RWPE1 (cell line): ENCODE results near the gene NPFFR2.
"Not testable (repeated sequence)": the region's sequence is repeated elsewhere in the genome, so short reads cannot be mapped to it uniquely, and the experiment has no call there.

Source experiments
- CTCF ChIA-PET: fragments of 350-600 bp; sonication (Branson Sonifier 250); formaldehyde crosslinking; extraction: SDS; loops from one replicate; lab custom pipeline; 2021; lab: Yijun Ruan, JAX
- POLR2A ChIA-PET: fragments of 400-600 bp; formaldehyde crosslinking; extraction: SDS; loops from one replicate; lab custom pipeline; 2020; ENCODE audit warnings: antibody characterized with exemption; ENCODE audit not compliant: low non-redundant PET; lab: Yijun Ruan, JAX
- DNase-seq: peaks from one replicate; pipeline ENCODE4 v3.0.0; 2012; ENCODE audit warnings: low spot score
- H3K27ac ChIP-seq: fragments of 450-650 bp; 2 replicates; pipeline ENCODE4 v1.5.1; 2017
- CTCF ChIP-seq: fragments of 450-650 bp; conservative IDR thresholded peaks from 2 replicates; pipeline ENCODE4 v1.5.1; 2017; ENCODE audit warnings: low read depth, mild to moderate bottlenecking

NPFFR2 gene

GRCh38 chr4:72128741-72129140 lies 96.9 kb downstream of the NPFFR2 start:
- no peak overlapping the region for H3K27ac ChIP-seq
- CTCF ChIA-PET: no interaction called here
- POLR2A ChIA-PET: no interaction called here
- no peak for DNase-seq
- no peak for TF ChIP-seq CTCF

- POLR2A ChIA-PET: no interaction called here
- DNase-seq: no peak
- no peak overlapping the region for H3K27ac ChIP-seq
- CTCF ChIA-PET: no interaction called here
- no peak for TF ChIP-seq CTCF
Observed at GRCh38 chr4:72136429-72136828, 104.6 kb downstream of the NPFFR2 start.

GRCh38 chr4:72139997-72140396 lies 108.2 kb downstream of the NPFFR2 start:
- H3K27ac ChIP-seq, DNase-seq, POLR2A ChIA-PET, CTCF ChIA-PET: not testable (repeated sequence)

- POLR2A ChIA-PET: no interaction called here
- no peak for DNase-seq
- TF ChIP-seq CTCF: no peak
- H3K27ac ChIP-seq: no peak overlapping the region
- CTCF ChIA-PET: no interaction called here
Observed at GRCh38 chr4:72144241-72144640, 112.4 kb downstream of the NPFFR2 start.

- CTCF ChIA-PET: no interaction called here
- no peak for DNase-seq
- TF ChIP-seq CTCF: no peak
- POLR2A ChIA-PET: no interaction called here
- no peak overlapping the region for H3K27ac ChIP-seq
Observed at GRCh38 chr4:72152731-72153130, 120.9 kb downstream of the NPFFR2 start.

- DNase-seq, CTCF ChIA-PET, POLR2A ChIA-PET, H3K27ac ChIP-seq: not testable (repeated sequence)
Observed at GRCh38 chr4:72153634-72154033, 121.8 kb downstream of the NPFFR2 start.

GRCh38 chr4:72169285-72169684 lies 137.5 kb downstream of the NPFFR2 start:
- H3K27ac ChIP-seq, POLR2A ChIA-PET, DNase-seq, CTCF ChIA-PET: not testable (repeated sequence)

- CTCF ChIA-PET: no interaction called here
- TF ChIP-seq CTCF: no peak
- POLR2A ChIA-PET: no interaction called here
- H3K27ac ChIP-seq: no peak overlapping the region
- no peak for DNase-seq
Observed at GRCh38 chr4:72169861-72170260, 138.1 kb downstream of the NPFFR2 start.
